Stimulated activated CD4-positive, alpha-beta T cell treated with anti-CD3 and anti-CD28 coated beads, Interleukin-1b, Interleukin-23, amount 100 ng/mL, for 1 hour (primary cell): ENCODE measurements around the gene SLC7A6OS.

Experiments
- DNase-seq, 2 donors: peaks; one replicate each; pipeline ENCODE4 v3.0.0-alpha.2; 2020; ENCODE audit warnings: low read depth in 2 of 2

SLC7A6OS gene

GRCh38 chr16:68279726-68280558 is 30.8 kb downstream of the SLC7A6OS start:
- no peak for DNase-seq

DNA sequence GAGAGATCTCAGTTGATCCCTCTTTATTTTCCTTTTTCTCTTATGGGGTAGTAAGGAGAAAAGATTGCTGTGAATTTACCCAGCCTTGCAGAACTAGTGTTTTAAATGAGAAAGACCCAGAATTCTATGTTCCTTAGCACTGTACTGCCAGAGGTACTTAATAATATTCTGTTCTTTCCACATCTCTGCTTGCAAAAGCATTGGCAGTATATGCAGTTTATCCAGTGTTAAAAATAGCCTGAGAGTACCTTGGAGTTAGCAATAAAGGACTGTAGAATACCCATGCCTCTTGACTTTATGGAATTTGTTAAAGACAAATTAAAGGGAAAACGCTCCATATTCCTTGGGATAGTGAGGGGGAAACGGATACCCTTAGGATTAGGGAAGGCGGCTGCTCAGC is 34.5 kb downstream of the SLC7A6OS start:
- no peak for DNase-seq

GRCh38 chr16:68275611-68276191 is 35.0 kb downstream of the SLC7A6OS start:
- DNase-seq: no peak

GRCh38 chr16:68274441-68274840 is 36.3 kb downstream of the SLC7A6OS start:
- no peak for DNase-seq

DNA sequence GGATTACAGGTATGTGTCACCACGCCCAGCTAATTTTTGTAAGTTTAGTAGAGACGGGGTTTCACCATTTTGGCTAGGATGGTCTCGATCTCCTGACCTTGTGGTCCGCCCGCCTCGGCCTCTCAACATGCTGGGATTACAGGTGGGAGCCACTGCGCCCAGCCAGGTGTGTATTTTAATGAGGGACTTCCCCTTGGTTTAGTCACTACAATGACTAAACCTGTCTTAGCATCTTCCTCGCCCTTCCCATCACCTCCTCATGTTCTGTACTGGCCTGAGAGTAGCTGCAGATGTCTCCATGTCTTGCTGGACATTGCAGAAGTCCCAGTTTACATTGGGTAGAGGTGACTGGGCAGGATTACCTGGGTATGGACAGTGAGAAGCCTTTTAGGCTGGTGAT is 36.9 kb downstream of the SLC7A6OS start:
- no peak for DNase-seq

DNA sequence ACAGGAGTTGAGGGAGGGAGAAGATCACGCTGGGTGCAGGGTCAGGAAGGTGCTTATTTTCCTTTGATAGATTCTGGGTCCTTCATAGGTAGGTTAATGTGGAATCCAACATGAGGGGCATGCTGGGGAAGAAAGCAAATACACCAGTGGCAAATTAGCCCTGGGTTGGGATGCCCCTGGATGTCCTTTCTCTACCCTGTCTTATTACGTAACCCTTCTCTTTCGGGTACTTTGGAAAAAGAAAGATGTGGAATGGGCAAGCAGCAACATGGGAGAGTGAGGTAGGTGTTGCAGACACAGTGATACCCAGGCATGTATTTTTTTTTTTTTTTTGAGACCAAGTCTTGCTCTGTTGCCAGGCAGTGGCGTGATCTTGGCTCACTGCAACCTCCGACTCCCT is 37.3 kb downstream of the SLC7A6OS start:
- DNase-seq: no peak

GRCh38 chr16:68272507-68273209 is 38.1 kb downstream of the SLC7A6OS start:
- DNase-seq: peak in 1 of 2 donors; percentile 29

DNA sequence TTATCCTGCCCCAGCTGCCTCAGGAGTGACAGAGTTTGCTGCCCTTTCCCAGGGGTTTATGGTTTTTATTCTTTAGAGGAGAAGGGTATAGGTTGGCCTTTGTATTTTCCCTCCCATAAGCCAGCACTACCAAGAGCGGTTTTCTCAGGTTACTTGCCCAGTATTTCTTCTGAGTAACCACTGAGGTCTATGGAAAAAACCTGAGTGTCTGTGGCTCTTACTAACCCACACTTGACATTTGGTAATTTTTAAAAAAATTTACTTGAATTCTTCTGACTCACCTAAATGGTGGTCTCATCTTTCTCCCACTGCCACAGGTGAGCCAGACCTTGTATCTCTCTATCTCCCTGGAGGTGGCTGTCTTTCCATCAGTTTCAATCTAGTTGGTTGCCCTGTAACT is 40.4 kb downstream of the SLC7A6OS start:
- no peak for DNase-seq

DNA sequence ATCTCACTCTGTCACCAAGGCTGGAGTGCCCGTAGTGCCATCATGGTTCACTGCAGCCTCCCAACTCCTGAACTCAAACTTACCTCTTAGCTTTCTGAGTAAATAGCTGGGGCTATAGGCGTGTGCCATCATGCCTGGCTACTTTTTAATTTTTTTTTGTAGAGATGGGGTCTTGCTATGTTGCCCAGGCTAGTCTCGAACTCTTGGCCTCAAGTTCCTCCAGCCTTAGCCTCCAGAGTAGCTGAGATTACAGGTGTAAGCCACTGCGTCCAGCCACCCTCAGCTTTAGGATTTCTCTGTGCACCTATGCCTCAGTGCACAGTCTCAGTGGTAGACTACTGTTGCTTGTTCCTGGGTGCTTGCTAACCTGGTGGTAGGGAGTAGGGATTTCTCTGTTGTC is 41.0 kb downstream of the SLC7A6OS start:
- DNase-seq: no peak

GRCh38 chr16:68267612-68268405 is 42.9 kb downstream of the SLC7A6OS start:
- DNase-seq: no peak

DNA sequence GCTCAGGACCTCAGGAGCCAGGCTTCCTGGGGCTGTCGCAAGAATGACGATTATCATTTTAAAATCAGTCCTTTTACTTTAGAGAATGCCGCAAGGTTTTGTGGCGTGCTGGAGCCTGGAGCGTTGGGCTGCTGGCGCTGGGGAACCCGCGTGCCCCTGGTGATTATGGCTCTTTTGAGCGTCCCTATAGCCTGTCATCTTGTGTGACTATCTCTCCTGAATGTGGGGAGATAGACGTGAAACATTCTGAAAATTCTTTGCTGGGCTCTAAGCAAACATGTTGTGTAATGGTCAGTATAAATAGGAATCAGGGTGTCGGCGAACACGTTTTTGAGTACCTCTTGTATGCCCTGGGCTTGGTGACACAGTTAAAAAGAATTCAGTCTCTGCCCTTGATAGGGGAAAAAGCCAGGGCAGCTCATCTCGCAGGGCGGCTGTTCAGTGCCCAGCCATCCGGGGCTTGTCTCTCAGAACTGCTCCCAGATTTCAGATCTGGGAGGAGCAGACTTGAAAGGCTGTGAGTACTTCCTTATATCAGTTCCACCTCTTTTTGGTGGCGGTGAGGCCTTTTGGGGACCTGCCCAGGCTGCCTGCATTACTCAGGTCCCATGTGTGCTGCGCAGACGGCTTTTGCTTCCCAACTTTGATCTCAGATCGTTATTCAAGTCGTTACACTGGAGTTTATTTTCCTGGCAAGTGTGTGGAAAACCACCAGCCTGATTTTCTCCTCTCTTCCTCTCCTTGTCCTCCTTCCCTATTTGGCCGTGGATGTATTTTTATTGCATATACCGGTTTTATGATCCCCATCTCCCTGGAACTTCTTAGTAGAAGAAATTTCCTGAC is 45.4 kb downstream of the SLC7A6OS start:
- DNase-seq: no peak

GRCh38 chr16:68264128-68265077 is 46.3 kb downstream of the SLC7A6OS start, which contains the start of gene SLC7A6:
Gene SLC7A6, plus strand, starts transcription at chr16:68264526. Its CDS starts 10,201 bp downstream, at chr16:68274727.
- DNase-seq: peak; percentile 57 to 73

- no peak for DNase-seq
These were observed 47.1 kb downstream of the SLC7A6OS start for GRCh38 chr16:68263559-68264127.

GRCh38 chr16:68259007-68259825 is 51.5 kb downstream of the SLC7A6OS start:
- DNase-seq: no peak

DNA sequence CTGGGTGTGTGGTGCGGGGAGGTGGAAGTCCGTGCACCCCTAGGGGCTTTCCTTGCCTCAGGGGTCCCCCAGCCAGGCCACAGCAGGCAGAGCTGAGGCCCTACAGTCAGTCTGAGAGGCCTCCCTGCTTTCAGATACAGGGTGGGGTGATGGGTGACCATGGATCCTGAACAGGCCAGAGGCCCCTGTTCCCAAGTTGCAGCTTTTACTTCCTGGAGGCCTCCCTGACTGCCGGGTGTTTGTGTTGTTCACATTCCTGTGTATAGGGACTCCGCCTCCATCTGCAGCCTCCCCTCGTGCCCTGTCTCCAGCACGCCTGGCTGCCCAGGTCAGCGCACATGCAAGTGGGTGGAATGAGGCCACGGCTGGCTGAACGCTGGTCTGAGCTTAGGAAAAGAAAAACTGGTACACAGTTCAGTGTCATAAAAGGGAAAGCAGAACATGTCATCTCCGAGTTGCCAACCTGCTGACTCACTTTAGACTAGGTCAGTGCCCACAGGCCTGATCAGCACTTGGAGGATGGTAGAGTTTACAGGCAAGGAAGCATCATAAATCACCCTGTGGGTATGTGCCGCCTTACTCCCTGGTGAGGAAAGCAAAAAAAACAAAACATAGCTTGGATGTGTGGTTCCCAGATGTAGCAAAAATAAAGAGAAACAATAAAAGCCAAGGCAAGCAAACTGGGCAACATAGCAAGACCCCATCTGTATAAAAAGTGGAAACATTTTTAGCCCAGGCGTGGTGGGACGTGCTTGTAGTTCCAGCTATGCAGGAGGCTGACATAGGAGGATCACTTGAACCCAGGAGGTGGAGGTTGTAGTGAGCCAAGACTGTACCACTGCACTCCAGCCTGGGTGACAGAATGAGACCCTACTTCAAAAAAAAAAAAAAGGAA is 52.6 kb downstream of the SLC7A6OS start:
- DNase-seq: no peak

DNA sequence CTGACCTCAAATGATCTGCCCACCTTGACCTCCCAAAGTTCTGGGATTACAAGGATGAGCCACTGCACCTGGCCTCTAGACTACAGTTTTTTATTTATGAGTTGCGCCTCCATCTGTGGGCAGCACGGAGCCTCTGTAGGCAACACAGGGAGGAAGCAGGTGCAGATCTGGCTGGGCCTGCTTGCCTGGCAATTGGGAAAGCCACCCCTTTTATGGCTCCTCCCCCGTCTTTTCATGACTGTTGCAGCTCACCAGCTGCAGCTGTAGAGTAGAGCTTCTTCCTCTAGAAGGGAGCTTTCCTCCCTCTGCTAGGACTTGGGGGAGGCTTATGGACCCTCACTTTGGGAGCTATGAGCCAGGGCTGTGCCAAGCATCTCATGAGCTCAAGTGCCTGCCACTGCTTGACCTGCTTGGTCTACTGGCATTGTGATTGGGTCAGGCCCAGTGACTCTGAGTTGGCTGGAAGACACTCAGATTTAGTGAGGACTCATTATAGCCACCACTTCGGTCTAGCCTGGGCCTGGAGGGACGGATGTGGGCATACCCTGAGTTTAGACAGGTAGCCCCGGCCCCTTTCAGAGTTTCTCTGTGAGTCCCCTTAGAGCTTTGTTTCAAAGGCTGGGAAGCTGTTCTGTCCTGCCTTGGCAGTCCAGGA is 53.4 kb downstream of the SLC7A6OS start:
- DNase-seq: no peak

- DNase-seq: no peak
These were observed 55.0 kb downstream of the SLC7A6OS start for GRCh38 chr16:68255712-68256111.
